HG03039 (cell line): ENCODE data around the gene HMOX1.

ENCODE experiments used
- ATAC-seq: cut with Tn5 transposase; IDR thresholded peaks from one replicate; pipeline ENCODE4 v1.9.1; 2021; ENCODE audit warnings: mild to moderate bottlenecking, moderate library complexity; ENCODE audit not compliant: unreplicated experiment

Gene HMOX1, protein sequence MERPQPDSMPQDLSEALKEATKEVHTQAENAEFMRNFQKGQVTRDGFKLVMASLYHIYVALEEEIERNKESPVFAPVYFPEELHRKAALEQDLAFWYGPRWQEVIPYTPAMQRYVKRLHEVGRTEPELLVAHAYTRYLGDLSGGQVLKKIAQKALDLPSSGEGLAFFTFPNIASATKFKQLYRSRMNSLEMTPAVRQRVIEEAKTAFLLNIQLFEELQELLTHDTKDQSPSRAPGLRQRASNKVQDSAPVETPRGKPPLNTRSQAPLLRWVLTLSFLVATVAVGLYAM

DNA sequence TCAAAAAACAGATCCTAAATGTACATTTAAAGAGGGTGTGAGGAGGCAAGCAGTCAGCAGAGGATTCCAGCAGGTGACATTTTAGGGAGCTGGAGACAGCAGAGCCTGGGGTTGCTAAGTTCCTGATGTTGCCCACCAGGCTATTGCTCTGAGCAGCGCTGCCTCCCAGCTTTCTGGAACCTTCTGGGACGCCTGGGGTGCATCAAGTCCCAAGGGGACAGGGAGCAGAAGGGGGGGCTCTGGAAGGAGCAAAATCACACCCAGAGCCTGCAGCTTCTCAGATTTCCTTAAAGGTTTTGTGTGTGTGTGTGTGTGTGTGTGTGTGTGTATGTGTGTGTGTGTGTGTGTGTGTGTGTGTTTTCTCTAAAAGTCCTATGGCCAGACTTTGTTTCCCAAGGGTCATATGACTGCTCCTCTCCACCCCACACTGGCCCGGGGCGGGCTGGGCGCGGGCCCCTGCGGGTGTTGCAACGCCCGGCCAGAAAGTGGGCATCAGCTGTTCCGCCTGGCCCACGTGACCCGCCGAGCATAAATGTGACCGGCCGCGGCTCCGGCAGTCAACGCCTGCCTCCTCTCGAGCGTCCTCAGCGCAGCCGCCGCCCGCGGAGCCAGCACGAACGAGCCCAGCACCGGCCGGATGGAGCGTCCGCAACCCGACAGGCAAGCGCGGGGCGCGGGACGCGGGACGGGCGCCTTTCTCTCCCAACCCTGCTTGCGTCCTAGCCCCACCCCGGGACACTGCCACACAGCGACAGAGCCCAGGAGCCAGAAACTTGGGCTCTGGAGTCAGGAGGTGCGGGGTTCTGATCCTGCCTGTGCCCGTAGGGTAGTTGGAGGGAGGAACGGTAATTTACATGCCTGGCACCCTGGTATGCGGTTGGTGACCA is at the start of gene HMOX1:
TSS of gene HMOX1 (plus strand) at position 560 of the 887 bp plus-strand sequence. CDS start at position 638, 78 bp downstream.
- peak; percentile 54 for ATAC-seq

DNA sequence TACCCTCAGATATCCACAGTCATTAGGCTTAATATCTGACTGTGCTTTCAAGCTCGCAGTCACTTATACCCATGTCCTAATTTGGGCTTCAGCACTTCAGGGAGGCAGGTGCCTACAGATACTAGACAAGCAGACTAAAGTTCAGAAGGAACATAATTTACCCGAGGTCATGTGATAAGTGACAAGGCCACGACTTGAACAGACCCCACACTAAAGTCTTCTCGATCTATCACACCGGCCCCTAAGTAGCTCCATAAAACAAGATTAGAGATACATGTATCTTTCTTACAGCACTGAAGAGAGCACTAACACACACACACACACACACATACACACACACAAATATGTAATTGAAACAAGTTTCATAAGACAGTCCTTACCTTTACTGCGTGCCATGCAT is 48.6 kb upstream of the HMOX1 start:
- no peak for ATAC-seq

DNA sequence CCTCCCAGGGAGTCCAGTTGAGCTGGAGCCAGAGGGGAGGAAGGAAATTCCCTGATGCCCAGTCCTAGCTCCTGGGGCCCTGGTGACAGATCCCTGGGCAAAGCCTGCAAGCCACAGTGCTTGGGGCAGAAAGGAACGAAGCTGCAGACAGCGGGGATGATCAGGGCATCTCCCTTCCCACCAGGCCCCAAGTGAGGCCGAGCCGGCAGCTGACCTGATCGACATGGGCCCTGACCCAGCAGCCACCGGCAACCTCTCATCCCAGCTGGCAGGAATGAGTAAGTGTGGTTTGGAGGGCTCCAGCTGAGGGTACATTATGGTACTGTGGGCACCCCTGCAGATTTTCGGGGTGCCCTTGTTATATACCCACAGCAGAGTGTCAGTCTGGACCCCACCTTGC is 47.7 kb upstream of the HMOX1 start:
- ATAC-seq, result no peak

DNA sequence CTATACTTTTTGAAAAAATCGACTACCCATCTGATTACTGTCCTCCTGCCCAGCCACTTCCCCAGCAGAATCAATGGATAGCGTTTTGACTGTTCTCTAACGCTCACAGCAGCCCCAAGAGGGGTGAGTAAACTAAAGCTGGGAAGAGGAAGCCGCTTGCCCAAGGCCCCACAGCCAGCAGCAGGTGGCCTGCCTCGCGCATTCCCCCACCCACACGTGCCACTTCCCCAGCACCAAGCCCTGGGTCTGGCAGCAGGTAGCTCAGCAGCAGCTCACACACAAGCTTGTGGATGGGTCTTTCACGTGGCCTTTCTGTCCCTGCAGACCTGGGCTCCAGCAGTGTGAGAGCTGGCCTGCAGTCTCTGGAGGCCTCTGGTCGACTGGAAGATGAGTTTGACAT is 46.9 kb upstream of the HMOX1 start:
- ATAC-seq, result no peak

DNA sequence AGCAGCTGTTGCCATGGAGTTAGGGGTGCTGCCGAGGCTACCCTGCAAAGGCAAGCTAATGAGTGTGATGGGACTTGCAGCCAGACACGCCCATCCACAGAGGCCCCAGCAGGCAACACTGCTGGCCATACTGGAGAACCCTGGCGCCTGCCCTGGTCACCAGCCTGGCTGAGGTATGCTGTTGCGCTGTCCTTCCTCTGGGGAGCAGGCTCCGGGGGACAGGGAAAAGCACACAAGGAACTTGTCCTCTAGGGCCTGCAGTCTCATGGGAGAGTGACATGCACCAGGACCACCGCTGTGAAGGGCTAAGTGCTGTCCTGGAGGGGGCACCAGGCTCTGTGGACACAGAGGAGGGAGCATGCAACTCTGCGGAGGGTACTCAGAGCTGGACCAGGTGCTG is 45.4 kb upstream of the HMOX1 start:
- no peak for ATAC-seq

DNA sequence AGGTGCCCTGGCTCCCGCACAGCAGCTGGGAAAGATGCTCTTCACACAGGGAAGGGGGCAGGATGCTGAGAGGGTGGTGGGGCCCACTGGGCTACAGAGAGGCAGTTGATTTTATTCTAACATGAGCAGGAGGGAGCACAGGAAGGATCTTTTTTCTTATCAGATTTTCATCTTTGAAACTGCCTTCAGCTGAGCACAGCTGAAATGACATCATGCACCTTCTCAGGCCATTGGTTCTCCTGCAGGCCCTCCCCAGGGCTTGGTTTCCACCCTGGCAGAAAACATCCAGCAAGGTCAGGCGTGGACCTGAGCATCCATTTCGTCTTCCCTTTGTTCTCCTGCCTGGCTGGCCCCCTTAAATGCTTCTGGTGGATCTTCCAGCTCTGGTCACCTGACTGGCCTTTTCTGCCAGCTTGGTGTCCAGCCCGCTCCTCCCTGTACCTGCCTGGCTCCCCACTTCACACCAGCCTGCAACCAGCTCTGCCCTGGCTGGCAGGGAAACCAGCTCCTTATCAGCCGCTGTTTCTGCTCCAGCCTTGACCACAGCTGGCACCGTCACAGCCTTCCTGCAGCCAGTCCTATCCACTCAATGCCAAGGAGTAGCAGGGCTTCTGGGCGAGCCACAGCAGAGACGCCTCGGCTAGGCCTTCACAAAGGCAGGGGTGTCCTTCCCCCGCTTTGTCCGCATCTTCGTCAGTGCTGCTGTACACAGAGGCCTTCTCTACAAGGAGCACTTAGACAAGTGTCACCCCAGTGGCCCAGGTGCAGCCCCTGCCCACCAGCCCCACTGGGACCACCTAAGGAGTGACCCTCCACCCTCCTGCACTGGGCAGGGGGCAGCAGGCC is 44.7 kb upstream of the HMOX1 start:
- ATAC-seq, result no peak

DNA sequence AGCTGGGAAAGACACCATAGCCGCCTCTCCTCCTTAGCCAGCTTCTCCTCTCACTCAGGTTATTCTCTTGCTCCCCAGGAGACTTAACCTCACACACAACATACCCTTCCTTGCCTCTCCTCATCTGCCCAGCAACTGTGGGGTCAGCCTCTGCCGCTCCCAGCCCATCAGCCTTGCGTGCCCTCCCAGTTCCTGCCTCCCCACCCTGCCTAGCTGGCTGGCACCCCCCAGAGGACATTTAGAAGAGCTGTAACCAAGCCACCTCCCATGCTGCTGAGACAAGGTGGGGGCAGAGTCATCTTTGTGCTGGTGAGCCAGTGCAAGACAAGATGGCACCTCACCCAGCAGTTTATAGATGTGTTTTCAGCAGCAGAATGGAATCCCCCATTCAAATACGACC is 43.0 kb upstream of the HMOX1 start:
- ATAC-seq, result no peak

DNA sequence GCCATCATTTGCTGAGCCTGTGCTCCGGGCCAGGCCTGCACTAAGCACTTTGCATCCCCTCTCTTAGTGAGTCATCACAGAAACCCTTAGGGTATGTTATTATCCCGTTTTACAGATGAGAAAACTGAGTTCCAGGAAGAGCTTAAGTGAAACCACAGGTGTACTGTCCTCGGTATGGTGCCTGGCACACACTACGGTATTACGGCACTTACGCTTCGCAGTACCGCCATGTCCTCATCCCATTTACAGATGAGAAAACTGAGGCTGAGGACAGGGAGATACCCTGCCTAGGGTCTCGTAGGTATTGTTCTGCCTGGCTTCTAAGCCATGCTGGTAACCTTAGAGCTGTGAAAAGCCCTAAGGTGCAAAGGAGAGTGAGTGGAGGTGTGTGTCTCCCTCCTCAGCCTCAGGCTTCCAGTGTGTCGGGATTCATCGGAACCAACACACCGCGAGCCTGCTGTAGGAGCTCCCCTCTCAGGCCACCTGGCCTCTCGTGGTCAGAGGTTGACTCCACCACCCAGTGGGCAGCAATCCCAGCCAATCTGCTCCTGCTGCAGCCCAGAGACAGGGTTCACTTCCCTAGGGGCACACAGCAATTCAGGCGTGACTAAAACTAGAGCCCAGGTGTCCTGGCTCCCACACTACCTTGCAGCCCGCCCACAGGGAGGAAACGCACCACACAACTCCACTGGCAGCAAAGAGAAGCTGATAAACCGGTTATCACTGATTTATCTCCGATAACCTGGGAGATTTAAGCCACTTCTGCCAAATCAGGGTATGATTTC is 39.6 kb upstream of the HMOX1 start:
- ATAC-seq, result no peak

DNA sequence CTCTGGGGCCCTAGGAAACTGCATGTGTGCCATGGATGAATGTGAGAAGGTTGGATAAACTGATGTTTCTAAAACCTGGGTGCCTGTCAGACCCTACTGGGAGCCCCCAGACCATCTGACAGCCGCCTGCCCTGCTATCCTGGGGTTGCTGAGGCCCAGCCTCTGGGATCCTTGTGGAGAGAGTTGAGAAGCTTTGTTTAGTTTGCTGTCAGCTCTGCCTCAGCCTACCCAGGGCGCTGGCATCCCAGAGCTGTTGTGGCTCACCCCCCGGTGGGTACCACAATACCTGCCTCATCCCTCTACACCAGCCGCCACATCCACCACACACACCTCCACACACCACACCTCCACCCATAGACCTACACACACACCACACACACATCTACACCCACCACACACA is 38.5 kb upstream of the HMOX1 start:
- no peak for ATAC-seq

DNA sequence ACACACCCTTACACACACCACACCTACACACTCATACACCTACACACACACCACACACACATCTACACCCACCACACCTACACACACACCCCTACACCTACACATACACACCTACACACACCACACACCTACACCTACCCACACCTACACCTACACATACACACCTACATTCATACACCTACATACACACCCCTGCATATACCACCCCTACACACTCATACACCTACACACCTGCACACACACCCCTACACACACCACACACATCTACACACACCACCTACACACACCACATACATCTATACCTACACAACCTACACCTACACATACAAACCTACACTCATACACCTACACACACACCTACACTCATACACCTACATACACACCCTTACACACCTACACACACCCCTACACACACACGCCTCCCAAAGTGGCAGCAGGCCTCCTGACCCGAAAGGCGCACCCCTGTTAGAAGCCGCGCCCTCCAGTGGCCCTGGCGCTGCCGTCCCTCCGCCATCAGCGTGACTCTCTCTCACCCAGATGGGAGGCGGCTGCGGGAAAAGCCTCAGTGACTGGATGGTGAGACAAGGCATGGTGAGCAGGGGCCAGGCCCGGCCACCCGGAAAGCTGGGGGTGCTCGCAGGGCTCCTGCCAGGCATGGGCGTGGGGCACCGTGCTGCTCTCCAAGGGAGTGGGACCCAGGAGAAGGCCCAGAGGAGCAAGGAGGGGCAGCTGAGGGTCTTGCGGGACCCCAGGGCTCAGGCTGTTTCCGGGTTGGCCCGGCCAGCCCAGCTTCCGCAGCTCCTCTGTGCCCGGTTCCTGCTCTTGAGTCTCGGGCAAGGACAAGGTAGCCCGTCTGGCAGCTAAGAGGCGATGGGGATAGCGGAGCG is 37.0 kb upstream of the HMOX1 start:
- no peak for ATAC-seq

DNA sequence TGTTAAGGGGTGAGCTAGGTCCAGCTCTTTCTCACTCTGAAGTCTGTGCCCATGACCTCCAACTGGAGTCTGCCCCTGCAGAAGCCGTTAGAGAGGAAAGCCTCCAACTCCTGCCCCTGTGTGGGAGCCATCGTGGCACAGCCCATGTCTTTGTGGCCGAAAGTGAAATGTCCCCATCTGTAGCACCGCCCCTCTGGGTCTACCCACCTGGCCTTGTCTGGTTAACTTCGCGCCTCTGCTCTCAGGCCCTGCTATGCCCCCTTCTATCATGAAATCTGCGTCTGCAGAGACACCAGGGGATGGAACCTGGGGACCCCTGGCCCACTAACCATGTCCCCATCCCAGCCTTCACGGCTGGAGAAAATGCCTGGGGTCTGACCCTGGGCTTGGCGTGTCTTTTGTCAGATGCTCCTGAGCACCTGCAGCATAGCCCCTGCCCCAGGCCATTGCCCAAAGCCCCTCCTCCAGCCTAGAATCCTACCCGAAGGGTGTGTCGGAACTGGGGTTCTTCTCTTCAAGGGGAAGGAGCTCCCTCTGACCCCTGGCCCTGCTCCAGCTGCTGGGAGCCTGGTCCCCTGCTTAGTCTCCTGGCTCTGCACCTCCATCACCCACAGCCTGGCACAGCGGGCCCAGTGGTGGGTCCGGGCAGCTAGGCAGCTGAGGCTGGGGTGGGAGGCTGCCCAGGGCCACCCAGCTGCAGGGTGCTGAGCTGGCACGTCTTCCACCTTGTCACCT is 35.8 kb upstream of the HMOX1 start:
- no peak for ATAC-seq

DNA sequence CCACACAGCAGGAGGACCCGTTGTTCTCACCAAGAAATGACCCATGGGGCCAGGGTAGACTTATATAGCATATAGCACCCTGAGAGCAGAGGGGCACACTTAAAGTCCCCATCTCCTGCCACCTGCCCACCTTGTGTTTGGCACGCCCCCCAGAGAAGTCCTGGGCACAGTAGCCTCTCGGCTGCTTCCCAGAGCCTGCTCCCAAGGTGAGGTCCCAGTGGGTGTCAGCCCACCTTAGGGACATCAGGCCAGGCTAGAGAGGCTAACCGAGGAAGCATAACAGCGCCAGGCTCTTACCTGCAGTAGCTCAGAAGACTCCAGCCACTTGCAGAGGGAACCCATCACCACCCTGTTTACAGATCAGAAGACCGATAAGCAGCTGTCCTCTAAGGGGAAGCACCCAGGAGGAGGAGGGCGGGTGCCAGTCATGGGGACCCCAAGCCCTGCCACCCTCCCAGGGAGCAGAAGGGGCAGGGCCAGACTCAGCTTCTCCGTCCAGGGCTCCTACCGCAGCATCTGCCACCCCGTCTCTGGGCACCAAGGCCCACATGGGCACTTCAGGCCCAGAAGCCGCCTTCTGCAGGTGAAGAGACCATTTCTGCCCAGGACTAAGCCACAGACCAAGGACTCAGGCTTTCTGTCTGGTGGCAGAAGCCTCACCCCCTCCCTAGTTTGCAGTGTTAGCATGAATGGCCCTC is 34.9 kb upstream of the HMOX1 start:
- no peak for ATAC-seq

DNA sequence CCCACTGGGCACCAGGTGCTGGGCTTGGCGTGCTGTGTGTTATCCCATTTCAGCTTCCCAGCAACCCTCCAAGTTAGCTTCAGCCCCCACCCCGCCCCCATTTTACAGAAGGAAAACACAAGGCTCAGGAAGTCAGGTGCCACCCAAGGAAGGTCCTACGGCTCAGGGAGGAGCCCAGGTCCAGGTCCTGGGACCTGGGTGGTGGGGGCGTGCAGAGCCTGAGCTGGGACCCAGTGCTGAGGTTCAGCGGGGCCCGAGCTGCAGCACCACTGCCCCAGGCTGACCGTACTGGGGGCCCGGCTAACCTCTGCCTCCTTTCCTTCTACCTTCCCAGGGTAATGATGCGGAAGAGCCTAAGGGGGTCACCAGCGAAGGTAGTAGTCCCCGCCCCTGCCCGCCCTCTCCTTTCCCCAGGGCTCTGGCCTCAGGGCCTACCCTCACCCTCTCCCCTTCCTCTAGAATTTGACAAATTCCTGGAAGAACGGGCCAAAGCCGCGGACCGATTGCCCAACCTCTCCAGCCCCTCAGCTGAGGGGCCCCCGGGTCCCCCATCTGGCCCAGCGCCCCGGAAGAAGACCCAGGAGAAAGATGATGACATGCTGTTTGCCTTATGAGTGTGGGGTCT is 34.2 kb upstream of the HMOX1 start:
- no peak for ATAC-seq

DNA sequence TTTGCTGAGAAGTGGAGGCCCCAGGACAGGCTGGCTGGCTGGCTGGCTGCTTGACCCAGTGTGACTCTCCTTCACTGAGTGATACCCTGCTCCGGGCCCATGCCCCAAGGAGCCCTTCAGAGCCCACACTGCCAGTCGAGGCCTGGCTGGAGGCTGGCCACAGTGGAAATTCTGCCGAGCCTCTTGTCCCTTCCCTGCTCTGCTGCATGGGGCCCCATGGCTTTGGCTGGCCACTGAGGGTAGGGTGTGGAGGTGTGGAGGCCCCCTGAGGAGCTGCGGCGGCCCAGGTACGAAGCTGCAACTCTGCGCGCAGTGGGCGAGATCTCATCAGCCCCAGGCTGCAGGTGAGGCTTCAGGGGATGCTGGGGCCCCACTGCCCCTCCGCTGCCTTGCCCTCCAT is 33.4 kb upstream of the HMOX1 start:
- no peak for ATAC-seq

DNA sequence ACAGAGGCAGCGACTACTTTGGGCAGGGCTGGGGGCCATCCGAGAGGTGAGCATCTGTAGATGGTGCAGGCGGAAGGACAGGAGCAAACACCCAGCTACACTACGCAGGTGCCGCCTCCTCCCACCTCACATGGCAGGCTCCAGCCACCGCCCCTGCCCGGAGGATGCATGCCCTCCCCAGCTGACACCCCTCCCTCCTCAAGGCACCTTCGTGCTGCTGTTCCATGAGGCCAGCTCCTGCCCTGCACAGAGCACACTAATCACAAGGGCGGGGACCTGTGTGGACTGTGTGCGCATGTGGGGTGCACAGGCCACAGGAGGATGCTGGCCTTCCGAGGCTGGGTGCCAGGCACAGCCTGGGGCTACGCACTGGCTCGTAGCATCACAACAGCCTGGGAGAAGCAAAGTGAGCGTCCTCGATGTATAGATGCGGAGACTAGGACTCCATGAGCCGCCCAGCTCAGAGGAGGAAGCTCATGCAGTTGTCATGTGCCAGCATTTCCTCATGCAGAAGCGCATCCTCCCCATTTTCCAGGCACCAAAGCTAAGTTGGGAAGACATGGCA is 32.8 kb upstream of the HMOX1 start:
- no peak for ATAC-seq

DNA sequence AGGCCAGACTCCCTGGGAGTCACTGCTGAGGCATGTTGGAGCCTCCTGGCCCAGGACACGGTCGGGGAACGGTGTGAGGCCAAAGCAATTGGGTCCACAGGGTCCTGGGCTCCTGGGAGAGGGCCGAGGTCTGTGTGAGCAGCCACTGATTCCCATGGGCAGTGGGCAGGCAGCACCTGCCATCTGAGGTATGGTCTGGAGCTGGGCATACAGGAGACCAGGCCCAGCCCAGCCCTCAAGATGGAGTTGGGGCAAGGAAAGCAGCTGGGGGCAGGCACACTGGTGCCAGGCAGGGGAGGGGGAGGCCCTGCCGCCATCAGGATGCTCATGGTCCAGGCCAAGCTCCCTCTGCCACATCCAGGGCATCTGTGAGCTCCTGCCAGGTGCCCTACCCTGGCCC is 32.2 kb upstream of the HMOX1 start:
- no peak for ATAC-seq

DNA sequence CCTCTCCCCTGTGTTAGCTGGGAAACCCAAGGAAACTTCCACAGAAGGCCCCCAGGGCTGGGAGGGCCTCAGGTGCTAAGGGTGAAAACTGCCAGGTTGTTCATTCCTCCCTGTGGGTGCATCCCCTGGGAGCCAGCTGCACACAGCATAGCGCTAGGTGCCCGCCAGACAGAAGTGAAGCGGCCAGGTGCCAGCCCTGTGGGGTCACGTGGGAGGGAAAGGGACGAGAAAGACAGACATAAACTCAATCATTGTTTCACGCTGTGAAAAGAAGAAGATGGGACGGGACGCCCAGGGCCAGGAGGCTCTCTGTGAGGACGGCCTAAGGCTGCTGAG is 31.6 kb upstream of the HMOX1 start:
- no peak for ATAC-seq
